B cell (primary cell): Measurements from ENCODE around the gene MROH2A.

Source experiments
- CTCF ChIP-seq: fragments of 200-600 bp; IDR thresholded peaks from one replicate; pipeline ENCODE4 v1.8.0; 2022; ENCODE audit warnings: antibody characterized with exemption, mild to moderate bottlenecking
- EZH2 ChIP-seq: IDR thresholded peaks from 2 replicates; pipeline ENCODE4 v1.6.1; 2012; ENCODE audit warnings: borderline replicate concordance, low read depth, mild to moderate bottlenecking, moderate library complexity, low read length; ENCODE audit not compliant: insufficient read depth, poor library complexity, severe bottlenecking

- TF ChIP-seq CTCF (no peak), EZH2 (no peak)
These were observed 52.1 kb downstream of the MROH2A start for GRCh38 chr2:233830111-233830802.
